Measurements from ENCODE around the gene UNK. TPM values are rescaled to one million over a fixed set of nuclear protein-coding genes. Genes with fewer than 3 reads are reported as not detected.

Gene UNK
- total and polyA plus RNA-seq, 2 of the 13 experiments (the other 11 are each of a cell fraction or from before 2014, with no cell fraction given): 31.6 to 33.0 TPM

- TF ChIP-seq, protein P1, sequence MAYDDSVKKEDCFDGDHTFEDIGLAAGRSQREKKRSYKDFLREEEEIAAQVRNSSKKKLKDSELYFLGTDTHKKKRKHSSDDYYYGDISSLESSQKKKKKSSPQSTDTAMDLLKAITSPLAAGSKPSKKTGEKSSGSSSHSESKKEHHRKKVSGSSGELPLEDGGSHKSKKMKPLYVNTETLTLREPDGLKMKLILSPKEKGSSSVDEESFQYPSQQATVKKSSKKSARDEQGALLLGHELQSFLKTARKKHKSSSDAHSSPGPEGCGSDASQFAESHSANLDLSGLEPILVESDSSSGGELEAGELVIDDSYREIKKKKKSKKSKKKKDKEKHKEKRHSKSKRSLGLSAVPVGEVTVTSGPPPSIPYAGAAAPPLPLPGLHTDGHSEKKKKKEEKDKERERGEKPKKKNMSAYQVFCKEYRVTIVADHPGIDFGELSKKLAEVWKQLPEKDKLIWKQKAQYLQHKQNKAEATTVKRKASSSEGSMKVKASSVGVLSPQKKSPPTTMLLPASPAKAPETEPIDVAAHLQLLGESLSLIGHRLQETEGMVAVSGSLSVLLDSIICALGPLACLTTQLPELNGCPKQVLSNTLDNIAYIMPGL (CRISPR knock-in tag; IDR thresholded peaks at IDR 0.05; ENCODE audit: borderline replicate concordance in 1 of 2, low read depth in 1 of 2): peak; percentile 72 to 80
- TF ChIP-seq ZNF709 (CRISPR knock-in tag; IDR thresholded peaks at IDR 0.05) (no peak), CHCHD3 (CRISPR knock-in tag; IDR thresholded peaks at IDR 0.05) (peak; percentile 73; the same call in 1 of the 2 replicates), ZZZ3 (CRISPR knock-in tag; IDR thresholded peaks at IDR 0.05; ENCODE audit: borderline replicate concordance) (peak; percentile 40; the same call in 1 of the 2 replicates), KLF11 (CRISPR knock-in tag; IDR thresholded peaks at IDR 0.05) (no peak), ZNF580 (CRISPR knock-in tag; IDR thresholded peaks at IDR 0.05; ENCODE audit: borderline replicate concordance, low read depth) (no peak), PPARG (CRISPR knock-in tag; conservative IDR thresholded peaks at IDR 0.05) (no peak), ZSCAN31 (CRISPR knock-in tag; IDR thresholded peaks at IDR 0.05; ENCODE audit: low read depth) (peak; percentile 52; the same call in 1 of the 2 replicates), ZNF616 (CRISPR knock-in tag; IDR thresholded peaks at IDR 0.05; ENCODE audit: low read depth) (no peak), ZNF570 (CRISPR knock-in tag; IDR thresholded peaks at IDR 0.05; ENCODE audit: borderline replicate concordance) (no peak), PLRG1 (conservative IDR thresholded peaks at IDR 0.05) (no peak), BRCA1 (CRISPR knock-in tag; IDR thresholded peaks at IDR 0.05) (no peak), HOXA3 (CRISPR knock-in tag; IDR thresholded peaks at IDR 0.05) (peak; percentile 94), LCORL (IDR thresholded peaks at IDR 0.05) (no peak), LCORL (CRISPR knock-in tag; IDR thresholded peaks at IDR 0.05) (0 out of 2 replicates have a peak, but pooled peaks have one; percentile 19)
- TF ChIP-seq, protein P2, sequence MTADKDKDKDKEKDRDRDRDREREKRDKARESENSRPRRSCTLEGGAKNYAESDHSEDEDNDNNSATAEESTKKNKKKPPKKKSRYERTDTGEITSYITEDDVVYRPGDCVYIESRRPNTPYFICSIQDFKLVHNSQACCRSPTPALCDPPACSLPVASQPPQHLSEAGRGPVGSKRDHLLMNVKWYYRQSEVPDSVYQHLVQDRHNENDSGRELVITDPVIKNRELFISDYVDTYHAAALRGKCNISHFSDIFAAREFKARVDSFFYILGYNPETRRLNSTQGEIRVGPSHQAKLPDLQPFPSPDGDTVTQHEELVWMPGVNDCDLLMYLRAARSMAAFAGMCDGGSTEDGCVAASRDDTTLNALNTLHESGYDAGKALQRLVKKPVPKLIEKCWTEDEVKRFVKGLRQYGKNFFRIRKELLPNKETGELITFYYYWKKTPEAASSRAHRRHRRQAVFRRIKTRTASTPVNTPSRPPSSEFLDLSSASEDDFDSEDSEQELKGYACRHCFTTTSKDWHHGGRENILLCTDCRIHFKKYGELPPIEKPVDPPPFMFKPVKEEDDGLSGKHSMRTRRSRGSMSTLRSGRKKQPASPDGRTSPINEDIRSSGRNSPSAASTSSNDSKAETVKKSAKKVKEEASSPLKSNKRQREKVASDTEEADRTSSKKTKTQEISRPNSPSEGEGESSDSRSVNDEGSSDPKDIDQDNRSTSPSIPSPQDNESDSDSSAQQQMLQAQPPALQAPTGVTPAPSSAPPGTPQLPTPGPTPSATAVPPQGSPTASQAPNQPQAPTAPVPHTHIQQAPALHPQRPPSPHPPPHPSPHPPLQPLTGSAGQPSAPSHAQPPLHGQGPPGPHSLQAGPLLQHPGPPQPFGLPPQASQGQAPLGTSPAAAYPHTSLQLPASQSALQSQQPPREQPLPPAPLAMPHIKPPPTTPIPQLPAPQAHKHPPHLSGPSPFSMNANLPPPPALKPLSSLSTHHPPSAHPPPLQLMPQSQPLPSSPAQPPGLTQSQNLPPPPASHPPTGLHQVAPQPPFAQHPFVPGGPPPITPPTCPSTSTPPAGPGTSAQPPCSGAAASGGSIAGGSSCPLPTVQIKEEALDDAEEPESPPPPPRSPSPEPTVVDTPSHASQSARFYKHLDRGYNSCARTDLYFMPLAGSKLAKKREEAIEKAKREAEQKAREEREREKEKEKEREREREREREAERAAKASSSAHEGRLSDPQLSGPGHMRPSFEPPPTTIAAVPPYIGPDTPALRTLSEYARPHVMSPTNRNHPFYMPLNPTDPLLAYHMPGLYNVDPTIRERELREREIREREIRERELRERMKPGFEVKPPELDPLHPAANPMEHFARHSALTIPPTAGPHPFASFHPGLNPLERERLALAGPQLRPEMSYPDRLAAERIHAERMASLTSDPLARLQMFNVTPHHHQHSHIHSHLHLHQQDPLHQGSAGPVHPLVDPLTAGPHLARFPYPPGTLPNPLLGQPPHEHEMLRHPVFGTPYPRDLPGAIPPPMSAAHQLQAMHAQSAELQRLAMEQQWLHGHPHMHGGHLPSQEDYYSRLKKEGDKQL (CRISPR knock-in tag; IDR thresholded peaks at IDR 0.05; ENCODE audit: low read depth): 0 out of 2 replicates have a peak, but pooled peaks have one; percentile 8
- TF ChIP-seq, protein P3, sequence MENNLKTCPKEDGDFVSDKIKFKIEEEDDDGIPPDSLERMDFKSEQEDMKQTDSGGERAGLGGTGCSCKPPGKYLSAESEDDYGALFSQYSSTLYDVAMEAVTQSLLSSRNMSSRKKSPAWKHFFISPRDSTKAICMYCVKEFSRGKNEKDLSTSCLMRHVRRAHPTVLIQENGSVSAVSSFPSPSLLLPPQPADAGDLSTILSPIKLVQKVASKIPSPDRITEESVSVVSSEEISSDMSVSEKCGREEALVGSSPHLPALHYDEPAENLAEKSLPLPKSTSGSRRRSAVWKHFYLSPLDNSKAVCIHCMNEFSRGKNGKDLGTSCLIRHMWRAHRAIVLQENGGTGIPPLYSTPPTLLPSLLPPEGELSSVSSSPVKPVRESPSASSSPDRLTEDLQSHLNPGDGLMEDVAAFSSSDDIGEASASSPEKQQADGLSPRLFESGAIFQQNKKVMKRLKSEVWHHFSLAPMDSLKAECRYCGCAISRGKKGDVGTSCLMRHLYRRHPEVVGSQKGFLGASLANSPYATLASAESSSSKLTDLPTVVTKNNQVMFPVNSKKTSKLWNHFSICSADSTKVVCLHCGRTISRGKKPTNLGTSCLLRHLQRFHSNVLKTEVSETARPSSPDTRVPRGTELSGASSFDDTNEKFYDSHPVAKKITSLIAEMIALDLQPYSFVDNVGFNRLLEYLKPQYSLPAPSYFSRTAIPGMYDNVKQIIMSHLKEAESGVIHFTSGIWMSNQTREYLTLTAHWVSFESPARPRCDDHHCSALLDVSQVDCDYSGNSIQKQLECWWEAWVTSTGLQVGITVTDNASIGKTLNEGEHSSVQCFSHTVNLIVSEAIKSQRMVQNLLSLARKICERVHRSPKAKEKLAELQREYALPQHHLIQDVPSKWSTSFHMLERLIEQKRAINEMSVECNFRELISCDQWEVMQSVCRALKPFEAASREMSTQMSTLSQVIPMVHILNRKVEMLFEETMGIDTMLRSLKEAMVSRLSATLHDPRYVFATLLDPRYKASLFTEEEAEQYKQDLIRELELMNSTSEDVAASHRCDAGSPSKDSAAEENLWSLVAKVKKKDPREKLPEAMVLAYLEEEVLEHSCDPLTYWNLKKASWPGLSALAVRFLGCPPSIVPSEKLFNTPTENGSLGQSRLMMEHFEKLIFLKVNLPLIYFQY (CRISPR knock-in tag; IDR thresholded peaks at IDR 0.05; ENCODE audit: borderline replicate concordance): no peak; the same call in 1 of the 2 replicates
Observed at GRCh38 chr17:75753514-75754377, 30.9 kb upstream of the UNK start (continued).

Data from HepG2 (cell line).